ENCODE data around the gene PET100. TPM values are rescaled to one million over a fixed set of nuclear protein-coding genes. Genes with fewer than 3 reads are reported as not detected.

The PET100 gene, protein sequence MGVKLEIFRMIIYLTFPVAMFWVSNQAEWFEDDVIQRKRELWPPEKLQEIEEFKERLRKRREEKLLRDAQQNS
- total RNA-seq (2014; rRNA removed; shearing (Covaris generic)), result 60.7 and 62.6 TPM in 2 replicates

DNA sequence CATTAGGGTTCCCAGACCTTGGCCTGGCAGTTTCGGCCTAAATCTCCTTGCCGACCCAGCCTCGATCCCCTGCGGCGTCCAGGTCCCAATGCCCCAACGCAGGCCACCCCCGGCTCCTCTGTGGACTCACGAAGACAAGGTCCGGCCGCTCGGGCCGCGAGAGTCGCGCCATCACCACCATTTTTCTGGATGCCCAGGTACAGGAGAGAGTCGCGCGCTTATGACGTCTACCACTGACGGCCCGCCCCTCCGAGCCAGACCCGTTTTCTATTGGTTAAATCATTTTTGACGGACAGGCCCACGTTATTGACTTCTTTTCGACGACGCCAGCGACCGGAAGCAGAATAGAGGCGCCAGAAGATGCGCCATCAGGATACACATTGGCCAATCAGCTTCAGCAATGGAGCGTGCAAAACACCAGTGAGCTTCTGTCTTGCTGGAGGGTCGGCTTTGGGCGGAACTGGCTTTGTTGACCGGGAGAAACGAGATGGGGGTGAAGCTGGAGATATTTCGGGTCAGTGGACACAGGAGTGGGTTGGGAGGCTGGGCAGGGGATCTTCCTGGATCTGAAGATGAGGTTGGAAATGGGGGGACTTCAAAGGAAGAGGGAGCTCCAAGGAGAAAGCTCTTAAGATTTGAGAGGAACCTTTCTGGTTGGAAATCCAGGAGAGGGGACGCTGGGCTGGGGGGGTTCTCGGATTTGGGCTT is at the start of gene PET100, which contains the start of gene XAB2:
PET100 (plus strand) TSS at position 447 of the 708 bp plus-strand sequence; CDS start at position 488, 41 bp downstream.
XAB2 (minus strand) TSS at position 199 of the 708 bp plus-strand sequence; CDS start at position 181, 18 bp downstream.

DNA sequence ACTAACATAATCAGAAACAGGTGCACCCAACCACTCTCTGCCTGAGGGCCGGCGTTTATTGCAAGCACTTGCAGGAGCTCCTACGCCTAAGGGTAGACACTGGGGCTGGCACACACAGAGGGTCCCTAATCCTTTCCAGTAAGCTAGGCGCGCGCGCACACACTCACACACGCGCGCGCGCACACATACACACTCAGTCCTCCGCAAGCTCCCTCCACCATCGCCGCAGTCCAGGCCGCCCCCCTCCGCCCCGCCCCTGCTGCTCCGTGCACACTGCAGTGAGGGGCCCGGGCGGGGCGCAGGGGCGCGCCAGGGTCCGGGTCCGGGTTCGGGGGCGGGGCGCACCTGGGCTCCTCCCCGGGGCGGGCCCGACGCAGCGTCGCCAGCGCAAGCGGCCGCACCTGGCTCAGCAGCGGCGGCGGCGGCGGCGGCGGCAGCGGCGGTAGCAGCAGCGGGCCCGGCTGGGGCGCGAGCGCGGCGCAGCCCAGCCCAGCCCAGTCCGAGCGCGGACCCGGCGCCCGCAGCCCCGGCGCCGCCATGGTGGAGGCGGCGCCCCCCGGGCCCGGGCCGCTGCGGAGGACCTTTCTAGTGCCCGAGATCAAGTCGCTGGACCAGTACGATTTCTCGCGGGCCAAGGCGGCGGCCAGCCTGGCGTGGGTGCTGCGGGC is 34.0 kb upstream of the PET100 start, which contains the start of gene CAMSAP3:
CAMSAP3 (plus strand) TSS at position 398 of the 668 bp plus-strand sequence; CDS start at position 538, 140 bp downstream.

DNA sequence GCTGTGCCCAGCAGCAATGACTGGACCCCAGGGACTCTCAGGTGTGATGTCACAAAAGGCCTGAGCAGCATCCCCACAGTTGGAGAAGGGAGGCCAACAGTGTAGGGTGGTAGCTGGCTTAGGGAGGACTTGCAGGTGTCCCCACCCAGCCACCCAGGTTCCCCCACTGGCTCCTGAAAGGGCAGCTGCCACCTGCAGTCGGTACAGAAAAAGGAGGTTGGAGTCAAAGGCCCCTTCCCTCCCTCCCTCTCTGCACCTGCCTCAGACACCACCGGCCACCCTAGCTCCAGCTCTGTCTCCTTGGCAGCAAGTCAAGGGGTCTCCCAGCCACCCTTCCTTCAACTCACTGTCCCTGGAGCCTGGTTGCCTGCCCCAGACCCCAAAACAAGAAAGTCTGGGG is 4.1 kb downstream of the PET100 start, which contains the start of gene PCP2:
PCP2 (minus strand) TSS at position 22 of the 400 bp plus-strand sequence. CDS start 262 bp downstream, outside the sequence.

DNA sequence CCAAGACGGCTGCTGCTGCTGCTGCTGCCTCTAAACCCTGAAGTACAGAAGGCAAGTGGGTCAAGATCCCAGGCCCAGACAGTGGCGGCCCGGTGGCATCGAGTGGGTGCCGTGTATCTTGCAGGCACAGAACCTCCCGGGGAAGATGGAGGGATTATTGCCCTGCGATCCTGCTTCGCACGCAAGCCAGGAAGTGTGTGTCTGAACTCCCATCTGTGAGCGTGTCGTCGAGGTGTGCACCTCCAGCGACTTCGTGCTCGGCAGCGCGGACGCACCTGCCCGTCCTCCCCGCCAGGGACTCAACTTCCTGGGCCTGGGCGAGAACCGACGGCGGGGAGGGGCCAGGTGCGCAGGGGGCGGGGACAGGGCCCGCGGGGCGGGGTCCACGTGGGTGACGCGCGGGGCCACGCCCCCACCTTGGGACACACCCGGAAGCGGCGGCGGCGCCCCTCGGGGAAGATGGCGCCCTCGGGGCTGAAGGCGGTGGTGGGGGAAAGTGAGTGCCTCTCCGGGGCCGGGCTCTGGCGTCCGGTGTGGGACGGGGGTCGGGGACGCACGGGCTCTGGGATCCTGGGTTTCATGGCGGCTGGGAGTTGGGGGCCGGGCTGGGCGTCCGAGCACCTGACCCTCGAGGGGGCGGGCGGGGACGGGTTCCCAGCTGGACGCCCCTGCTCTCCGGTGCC is 7.2 kb downstream of the PET100 start, which contains the start of gene STXBP2:
STXBP2 (plus strand) TSS at position 420 of the 683 bp plus-strand sequence; CDS start at position 460, 40 bp downstream.

DNA sequence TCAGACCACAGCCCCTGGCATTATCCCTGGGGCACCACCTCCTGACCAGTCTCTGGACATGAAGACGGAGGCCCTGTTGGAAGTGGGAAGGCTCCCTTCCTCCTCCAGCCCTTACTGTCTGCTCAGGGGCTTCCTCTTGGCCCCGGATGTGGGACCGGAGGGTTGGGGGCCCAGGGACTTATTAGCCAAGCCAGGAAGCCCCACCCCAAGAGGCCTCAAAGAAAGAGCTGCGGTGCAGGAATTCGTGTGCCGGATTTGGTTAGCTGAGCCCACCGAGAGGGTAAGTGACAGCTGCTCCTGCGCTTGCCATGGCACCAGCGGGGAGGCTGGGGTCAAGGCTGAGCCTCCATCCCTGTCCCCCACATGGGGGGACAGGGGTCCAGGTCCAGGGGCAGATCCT is 39.2 kb downstream of the PET100 start, which contains the start of gene RETN:
RETN (plus strand) TSS at position 208 of the 400 bp plus-strand sequence. CDS start 278 bp downstream, outside the sequence.

DNA sequence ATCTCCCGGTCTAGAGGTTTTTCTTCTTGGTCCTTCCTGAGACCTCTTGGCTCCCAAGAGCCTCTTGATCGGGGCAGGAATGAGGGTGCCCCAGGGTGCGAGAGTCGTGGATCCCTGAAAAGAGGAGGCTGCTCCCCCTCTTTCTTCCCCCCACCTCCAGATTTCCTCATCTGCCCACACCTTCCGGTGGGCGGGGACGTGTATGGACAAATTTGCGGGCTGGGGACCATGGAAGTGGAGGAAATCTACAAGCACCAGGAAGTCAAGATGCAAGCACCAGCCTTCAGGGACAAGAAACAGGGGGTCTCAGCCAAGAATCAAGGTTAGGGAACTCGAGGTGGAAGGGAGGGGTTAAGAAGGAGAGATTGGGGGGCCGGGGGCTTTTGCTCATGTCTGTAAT is 47.3 kb downstream of the PET100 start, which contains the start of gene MCEMP1:
MCEMP1 (plus strand) TSS at position 237 of the 400 bp plus-strand sequence; CDS start at position 268, 31 bp downstream.

DNA sequence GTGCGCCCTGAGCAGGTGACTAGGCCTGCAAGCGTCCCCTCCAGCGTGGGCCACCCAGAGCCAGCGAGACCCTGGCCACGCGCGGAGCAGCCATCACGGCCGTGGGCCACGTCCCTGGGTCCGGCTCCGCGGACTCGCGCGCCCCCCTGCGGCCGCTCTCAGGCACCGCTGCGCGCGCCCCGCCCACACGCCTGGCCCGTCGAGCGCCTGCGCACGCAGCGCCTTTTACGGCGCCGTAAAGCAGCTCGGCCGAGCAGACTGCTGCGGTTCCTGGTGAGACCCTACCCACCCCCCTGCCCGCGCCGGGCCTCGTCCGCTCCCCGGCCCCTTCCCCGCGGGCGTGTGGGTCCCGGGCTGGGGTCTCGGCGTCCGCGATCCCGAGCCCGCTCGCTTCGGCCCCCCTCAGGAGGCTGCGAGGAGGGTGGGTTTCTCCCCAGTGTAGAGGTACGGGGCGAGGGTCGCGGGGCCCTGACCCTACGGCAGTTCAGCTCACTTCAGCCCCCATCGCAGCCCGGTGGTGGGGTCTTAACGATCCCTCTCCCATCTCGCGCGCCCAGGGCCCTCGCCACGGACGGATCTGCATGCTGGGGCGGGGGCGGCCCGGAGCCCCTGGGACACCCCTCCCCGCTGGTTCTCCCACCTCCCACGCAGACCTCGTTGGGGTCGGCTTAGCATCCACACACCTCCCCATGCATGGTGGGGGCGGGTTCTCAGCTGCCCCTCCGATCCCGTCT is 51.2 kb downstream of the PET100 start, which contains the start of gene TRAPPC5:
TRAPPC5 (plus strand) TSS at position 228 of the 734 bp plus-strand sequence. CDS start 1,421 bp downstream, outside the sequence.

Small RNA genes lying within 50 kb of the gene (small RNA-seq; reads per million reads assigned to genes)
- not detected for gene MIR6792

Other genes with a start within 250 kb of the PET100 start
- 4.9 TPM in 2 replicates for gene PEX11G, start 140.8 kb upstream of the PET100 start, total RNA-seq (2014; rRNA removed; shearing (Covaris generic))
- 27.8 and 37.1 TPM in 2 replicates for gene ZNF358, start 113.7 kb upstream of the PET100 start, total RNA-seq (2014; rRNA removed; shearing (Covaris generic))
- gene MCOLN1, start 107.2 kb upstream of the PET100 start, total RNA-seq (2014; rRNA removed; shearing (Covaris generic)), result 7.6 and 8.7 TPM in 2 replicates
- 107 TPM in 2 replicates for gene PNPLA6, start 94.1 kb upstream of the PET100 start, total RNA-seq (2014; rRNA removed; shearing (Covaris generic))
- gene CAMSAP3, start 33.9 kb upstream of the PET100 start, total RNA-seq (2014; rRNA removed; shearing (Covaris generic)), result 0.05 and 0.26 TPM in 2 replicates
- 52.8 and 66.7 TPM in 2 replicates for gene XAB2, start 248 bp upstream of the PET100 start, total RNA-seq (2014; rRNA removed; shearing (Covaris generic))
- not detected in 2 replicates for gene PCP2, start 3.9 kb downstream of the PET100 start, total RNA-seq (2014; rRNA removed; shearing (Covaris generic))
- gene STXBP2, start 7.3 kb downstream of the PET100 start, total RNA-seq (2014; rRNA removed; shearing (Covaris generic)), result 0.05 TPM in 1 of 2 replicates, not detected in the other
- not detected in 2 replicates for gene RETN, start 39.3 kb downstream of the PET100 start, total RNA-seq (2014; rRNA removed; shearing (Covaris generic))
- gene MCEMP1, start 47.3 kb downstream of the PET100 start, total RNA-seq (2014; rRNA removed; shearing (Covaris generic)), result 0.27 TPM in 1 of 2 replicates, not detected in the other
- 121 and 150 TPM in 2 replicates for gene TRAPPC5, start 51.0 kb downstream of the PET100 start, total RNA-seq (2014; rRNA removed; shearing (Covaris generic))
- 0.34 and 0.41 TPM in 2 replicates for gene FCER2, start 72.3 kb downstream of the PET100 start, total RNA-seq (2014; rRNA removed; shearing (Covaris generic))
- not detected in 2 replicates for gene CLEC4G, start 102.3 kb downstream of the PET100 start, total RNA-seq (2014; rRNA removed; shearing (Covaris generic))
- not detected in 2 replicates for gene CD209, start 117.7 kb downstream of the PET100 start, total RNA-seq (2014; rRNA removed; shearing (Covaris generic))
- not detected in 2 replicates for gene CLEC4M, start 133.4 kb downstream of the PET100 start, total RNA-seq (2014; rRNA removed; shearing (Covaris generic))
- gene EVI5L, start 200.4 kb downstream of the PET100 start, total RNA-seq (2014; rRNA removed; shearing (Covaris generic)), result 14.9 and 15.4 TPM in 2 replicates
- gene PRR36, start 244.6 kb downstream of the PET100 start, total RNA-seq (2014; rRNA removed; shearing (Covaris generic)), result 0.27 TPM in 1 of 2 replicates, not detected in the other